Measurements from ENCODE around the gene MIA2. TPM values are rescaled to one million over a fixed set of nuclear protein-coding genes. Genes with fewer than 3 reads are reported as not detected.

Gene MIA2
- total RNA-seq, 1 experiment from 2014 or later = 11.8 TPM

Other genes starting within 250 kb of the MIA2 start
- 58.2 and 67.0 TPM in 2 replicates for gene SEC23A, start 130.7 kb upstream of the MIA2 start, total RNA-seq (2014; rRNA removed)
- 42.7 and 48.1 TPM in 2 replicates for gene GEMIN2, start 119.6 kb upstream of the MIA2 start, total RNA-seq (2014; rRNA removed)
- gene TRAPPC6B, start 63.6 kb upstream of the MIA2 start, total RNA-seq (2014; rRNA removed) = 24.0 and 34.5 TPM in 2 replicates
- 36.7 and 45.6 TPM in 2 replicates for gene PNN, start 58.7 kb upstream of the MIA2 start, total RNA-seq (2014; rRNA removed)
- gene FBXO33, start 198.5 kb downstream of the MIA2 start, total RNA-seq (2014; rRNA removed) = 21.9 and 26.9 TPM in 2 replicates

Data from PC-3 (cell line).